ENCODE results near the gene PIAS1. TPM values are rescaled to one million over a fixed set of nuclear protein-coding genes. Genes with fewer than 3 reads are reported as not detected.

Gene PIAS1
- total and polyA plus RNA-seq, 3 donors from 2014 or later: 57.2 to 87.6 (median 60.5) TPM

DNA sequence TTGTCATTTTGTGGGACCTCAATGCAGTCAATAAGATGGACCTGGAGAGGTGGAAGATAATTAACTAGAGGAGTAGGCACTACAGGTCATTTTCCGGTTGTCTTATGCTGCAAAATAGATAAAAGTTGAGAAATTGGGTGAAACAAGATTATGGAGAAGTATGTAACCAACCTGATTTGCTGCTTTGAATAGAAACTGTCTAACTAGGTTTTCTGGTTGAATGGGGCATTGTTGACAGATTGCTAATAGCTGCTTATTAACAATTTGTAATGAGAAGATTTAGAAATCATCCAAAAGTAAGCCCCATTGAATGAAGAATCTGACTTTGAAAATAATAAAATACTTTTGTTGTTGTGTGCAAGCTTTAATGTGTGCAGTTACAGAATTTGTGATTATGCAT is 26.2 kb downstream of the PIAS1 start:
- DNase-seq: no peak
- Histone ChIP-seq H3K36me3 (ENCODE audit: low read depth, missing control alignments) (no peaks in the 10 kb centered on the region), H3K9me3 (no peaks in the 10 kb centered on the region), H3K4me3 (no peak overlapping the region), H3K27me3 (no peaks in the 10 kb centered on the region), H3K27ac (no peak overlapping the region), H3K4me1 (peaks cover 12% of the 10 kb centered on the region)
- WGBS, 2 donors: 60 to 83% methylated on average over 1 of the region's 1 CpG
- TF ChIP-seq POLR2A (IDR thresholded peaks at IDR 0.05): no peak
- TF ChIP-seq, protein P1, sequence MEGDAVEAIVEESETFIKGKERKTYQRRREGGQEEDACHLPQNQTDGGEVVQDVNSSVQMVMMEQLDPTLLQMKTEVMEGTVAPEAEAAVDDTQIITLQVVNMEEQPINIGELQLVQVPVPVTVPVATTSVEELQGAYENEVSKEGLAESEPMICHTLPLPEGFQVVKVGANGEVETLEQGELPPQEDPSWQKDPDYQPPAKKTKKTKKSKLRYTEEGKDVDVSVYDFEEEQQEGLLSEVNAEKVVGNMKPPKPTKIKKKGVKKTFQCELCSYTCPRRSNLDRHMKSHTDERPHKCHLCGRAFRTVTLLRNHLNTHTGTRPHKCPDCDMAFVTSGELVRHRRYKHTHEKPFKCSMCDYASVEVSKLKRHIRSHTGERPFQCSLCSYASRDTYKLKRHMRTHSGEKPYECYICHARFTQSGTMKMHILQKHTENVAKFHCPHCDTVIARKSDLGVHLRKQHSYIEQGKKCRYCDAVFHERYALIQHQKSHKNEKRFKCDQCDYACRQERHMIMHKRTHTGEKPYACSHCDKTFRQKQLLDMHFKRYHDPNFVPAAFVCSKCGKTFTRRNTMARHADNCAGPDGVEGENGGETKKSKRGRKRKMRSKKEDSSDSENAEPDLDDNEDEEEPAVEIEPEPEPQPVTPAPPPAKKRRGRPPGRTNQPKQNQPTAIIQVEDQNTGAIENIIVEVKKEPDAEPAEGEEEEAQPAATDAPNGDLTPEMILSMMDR (IDR thresholded peaks at IDR 0.05): no peak
- intact Hi-C loops (cut with DNase I; ENCODE audit: low total_unique reads): no loop called here

DNA sequence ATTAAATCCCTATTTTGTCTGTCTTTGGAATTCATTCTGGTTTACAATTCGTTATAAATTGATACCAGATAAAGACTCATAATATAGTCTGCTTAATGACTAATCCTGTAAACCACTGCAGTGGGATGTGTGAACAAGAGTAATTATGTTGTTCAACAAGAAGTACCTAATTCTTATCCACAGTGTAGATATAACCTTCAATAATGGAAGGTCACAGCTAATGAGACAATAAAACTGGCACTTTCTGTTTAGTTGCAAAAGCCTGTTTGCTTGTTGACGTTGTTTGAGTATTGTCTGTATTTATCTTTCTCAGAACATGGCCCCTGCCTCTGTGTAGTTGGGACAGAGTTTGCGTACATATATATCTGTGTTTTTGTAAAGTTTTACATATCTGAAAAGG is 26.7 kb downstream of the PIAS1 start:
- DNase-seq: no peak
- peaks cover 12% of the 10 kb centered on the region for H3K4me1 ChIP-seq
- no peak overlapping the region for H3K4me3 ChIP-seq
- H3K9me3 ChIP-seq: no peaks in the 10 kb centered on the region
- intact Hi-C loops (cut with DNase I; ENCODE audit: low total_unique reads): no loop called here
- TF ChIP-seq POLR2A (IDR thresholded peaks at IDR 0.05): no peak
- TF ChIP-seq, protein P1 (IDR thresholded peaks at IDR 0.05): no peak
- no peaks in the 10 kb centered on the region for H3K27me3 ChIP-seq
- WGBS, 2 donors: 59 to 70% methylated on average over 3 of the region's 3 CpGs
- H3K36me3 ChIP-seq (ENCODE audit: low read depth, missing control alignments): no peaks in the 10 kb centered on the region
- no peak overlapping the region for H3K27ac ChIP-seq

DNA sequence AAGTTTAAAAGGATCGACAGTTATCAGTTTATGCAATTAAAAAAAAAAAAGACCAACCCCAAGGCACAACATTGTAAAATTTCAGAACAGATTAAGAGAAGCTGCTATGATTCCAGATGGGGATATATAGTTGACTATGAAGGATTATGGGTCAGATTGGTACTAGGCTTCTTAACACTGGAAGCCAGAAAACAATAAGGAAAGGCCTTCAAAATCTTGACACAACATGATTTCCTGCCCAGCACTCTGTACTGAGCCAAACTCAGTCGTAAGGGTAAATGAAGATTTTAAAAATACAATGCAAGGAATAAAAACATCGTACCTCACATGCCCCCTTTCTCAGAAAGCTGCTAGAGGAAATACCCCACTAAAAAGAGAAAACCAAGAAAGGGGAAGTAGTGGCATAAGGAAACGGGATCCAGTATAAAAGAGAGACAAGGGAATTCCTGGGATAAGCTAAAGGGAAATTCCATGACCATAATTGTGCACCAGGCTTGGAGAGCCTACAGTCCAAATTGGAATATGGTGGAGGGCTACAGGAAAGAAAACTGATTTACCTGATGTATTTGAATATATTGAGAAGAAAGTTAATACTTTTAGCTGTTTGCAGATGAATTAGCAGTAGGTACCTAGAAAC is 27.9 kb downstream of the PIAS1 start:
- no peaks in the 10 kb centered on the region for H3K27me3 ChIP-seq
- WGBS, 2 donors: 71 to 74% methylated on average over 4 of the region's 4 CpGs
- no peak overlapping the region for H3K27ac ChIP-seq
- peaks cover 12% of the 10 kb centered on the region for H3K4me1 ChIP-seq
- no peaks in the 10 kb centered on the region for H3K9me3 ChIP-seq
- TF ChIP-seq, protein P1 (IDR thresholded peaks at IDR 0.05): no peak
- no peak for TF ChIP-seq POLR2A (IDR thresholded peaks at IDR 0.05)
- no peak for DNase-seq
- intact Hi-C loops (cut with DNase I; ENCODE audit: low total_unique reads): no loop called here
- H3K4me3 ChIP-seq: no peak overlapping the region
- no peaks in the 10 kb centered on the region for H3K36me3 ChIP-seq (ENCODE audit: low read depth, missing control alignments)

DNA sequence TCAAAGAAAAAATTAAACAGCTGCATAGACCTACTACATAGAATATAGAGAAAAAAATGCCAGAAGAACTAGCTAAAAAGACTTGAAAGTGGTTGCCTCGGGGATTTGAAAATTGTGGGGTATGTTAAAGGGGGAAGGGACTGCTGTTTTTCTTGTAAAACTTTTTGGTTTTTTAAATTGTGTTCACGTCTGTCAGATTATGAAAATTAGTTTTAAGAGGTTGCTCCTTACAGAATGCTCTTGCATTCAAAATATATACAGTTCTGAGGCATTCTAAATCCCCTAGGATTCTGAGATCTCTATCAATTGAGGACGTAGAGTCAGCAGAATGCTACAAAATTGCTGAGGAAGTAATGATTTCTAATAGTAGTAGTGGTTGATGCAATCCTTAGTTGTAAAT is 28.6 kb downstream of the PIAS1 start:
- TF ChIP-seq, protein P1 (IDR thresholded peaks at IDR 0.05): no peak
- TF ChIP-seq POLR2A (IDR thresholded peaks at IDR 0.05): no peak
- 49 to 66% methylated on average over 3 of the region's 3 CpGs for WGBS, 2 donors
- Histone ChIP-seq H3K36me3 (ENCODE audit: low read depth, missing control alignments) (no peaks in the 10 kb centered on the region), H3K27me3 (no peaks in the 10 kb centered on the region), H3K27ac (no peak overlapping the region), H3K4me1 (peaks cover 12% of the 10 kb centered on the region), H3K4me3 (no peak overlapping the region), H3K9me3 (no peaks in the 10 kb centered on the region)
- DNase-seq: no peak
- intact Hi-C loops (cut with DNase I; ENCODE audit: low total_unique reads): no loop called here

DNA sequence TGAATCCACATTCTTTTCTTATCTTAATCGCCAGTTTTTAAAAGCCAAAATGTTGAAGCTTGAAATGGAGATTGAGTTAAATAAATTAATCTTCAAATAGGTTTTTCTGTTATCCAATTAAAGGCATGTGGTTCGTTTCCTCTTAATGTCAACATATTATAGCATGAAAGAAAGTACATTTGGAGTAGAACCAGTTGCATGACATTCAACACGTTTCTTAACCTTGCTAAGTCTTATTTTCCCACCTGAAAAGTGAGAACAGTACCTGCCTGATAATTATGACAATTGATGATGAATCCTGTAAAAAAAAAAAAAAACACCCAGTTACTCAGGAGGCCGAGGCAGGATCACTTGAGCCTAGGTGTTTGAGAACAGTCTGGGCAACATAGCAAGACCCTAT is 29.3 kb downstream of the PIAS1 start:
- no peak overlapping the region for H3K4me3 ChIP-seq
- WGBS, 2 donors: 74 to 82% methylated on average over 4 of the region's 4 CpGs
- no peak for DNase-seq

More for the DNA sequence above, 29.3 kb downstream of the PIAS1 start:
- no peaks in the 10 kb centered on the region for H3K9me3 ChIP-seq
- H3K27ac ChIP-seq: no peak overlapping the region
- intact Hi-C loops (cut with DNase I; ENCODE audit: low total_unique reads): no loop called here
- no peaks in the 10 kb centered on the region for H3K27me3 ChIP-seq
- no peaks in the 10 kb centered on the region for H3K36me3 ChIP-seq (ENCODE audit: low read depth, missing control alignments)
- peaks cover 9% of the 10 kb centered on the region for H3K4me1 ChIP-seq
- TF ChIP-seq, protein P1 (IDR thresholded peaks at IDR 0.05): no peak
- no peak for TF ChIP-seq POLR2A (IDR thresholded peaks at IDR 0.05)
